ENCODE measurements around the gene LMTK2.

LMTK2 gene

GRCh38 chr7:98106647-98107312, at the start of gene LMTK2:
TSS of gene LMTK2 (plus strand) at chr7:98106862. CDS start at chr7:98107178, 316 bp downstream.
- peak; percentile 94 for DNase-seq (ENCODE audit: low read depth)

- no peak for DNase-seq (ENCODE audit: low read depth)
Observed at GRCh38 chr7:98057157-98057556, 49.5 kb upstream of the LMTK2 start.

DNA sequence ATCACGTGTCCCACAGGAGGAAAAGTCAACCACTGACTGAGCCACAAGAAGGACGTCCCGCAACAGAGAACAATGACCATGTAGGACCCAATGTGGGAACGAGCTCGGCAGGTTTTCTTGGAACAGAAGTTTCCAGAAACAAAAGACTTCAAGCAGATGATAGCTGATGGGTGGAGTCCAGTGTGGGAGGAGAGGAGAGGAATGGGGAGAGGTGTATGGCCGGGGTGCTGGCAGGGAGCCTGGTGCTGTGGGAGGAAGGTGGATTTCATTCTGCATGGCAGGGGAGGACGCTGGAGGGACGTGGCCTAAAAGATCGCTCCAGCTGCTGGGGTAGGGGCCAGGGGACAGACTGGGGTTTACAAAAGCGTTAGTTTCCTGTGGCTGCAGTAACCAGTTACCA, 48.5 kb upstream of the LMTK2 start:
- no peak for DNase-seq (ENCODE audit: low read depth)

- DNase-seq (ENCODE audit: low read depth), result no peak
Observed at GRCh38 chr7:98064233-98064632, 42.4 kb upstream of the LMTK2 start.

- DNase-seq (ENCODE audit: low read depth), result no peak
Observed at GRCh38 chr7:98066208-98066607, 40.5 kb upstream of the LMTK2 start.

- DNase-seq (ENCODE audit: low read depth), result no peak
Observed at GRCh38 chr7:98066934-98067507, 39.6 kb upstream of the LMTK2 start.

DNA sequence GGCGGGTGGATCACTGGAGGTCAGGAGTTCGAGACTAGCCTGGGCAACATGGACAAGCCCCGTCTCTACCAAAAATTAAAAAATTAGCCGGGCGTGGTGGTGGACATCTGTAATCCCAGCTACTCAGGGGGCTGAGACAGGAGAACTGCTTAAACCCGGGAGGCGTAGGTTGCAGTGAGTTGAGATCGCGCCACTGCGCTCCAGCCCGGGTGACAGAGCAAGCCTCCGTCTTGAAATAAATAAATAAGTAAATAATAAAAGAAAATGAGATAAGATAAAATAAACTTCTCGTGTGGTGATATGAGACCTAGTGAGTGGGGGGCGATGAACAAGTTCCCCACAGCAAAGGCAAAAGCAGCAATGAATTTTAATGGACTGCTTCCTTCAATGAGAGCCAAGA, 33.6 kb upstream of the LMTK2 start:
- no peak for DNase-seq (ENCODE audit: low read depth)

GRCh38 chr7:98075801-98076200, 30.9 kb upstream of the LMTK2 start:
- no peak for DNase-seq (ENCODE audit: low read depth)

GRCh38 chr7:98077762-98078161, 28.9 kb upstream of the LMTK2 start:
- no peak for DNase-seq (ENCODE audit: low read depth)

DNA sequence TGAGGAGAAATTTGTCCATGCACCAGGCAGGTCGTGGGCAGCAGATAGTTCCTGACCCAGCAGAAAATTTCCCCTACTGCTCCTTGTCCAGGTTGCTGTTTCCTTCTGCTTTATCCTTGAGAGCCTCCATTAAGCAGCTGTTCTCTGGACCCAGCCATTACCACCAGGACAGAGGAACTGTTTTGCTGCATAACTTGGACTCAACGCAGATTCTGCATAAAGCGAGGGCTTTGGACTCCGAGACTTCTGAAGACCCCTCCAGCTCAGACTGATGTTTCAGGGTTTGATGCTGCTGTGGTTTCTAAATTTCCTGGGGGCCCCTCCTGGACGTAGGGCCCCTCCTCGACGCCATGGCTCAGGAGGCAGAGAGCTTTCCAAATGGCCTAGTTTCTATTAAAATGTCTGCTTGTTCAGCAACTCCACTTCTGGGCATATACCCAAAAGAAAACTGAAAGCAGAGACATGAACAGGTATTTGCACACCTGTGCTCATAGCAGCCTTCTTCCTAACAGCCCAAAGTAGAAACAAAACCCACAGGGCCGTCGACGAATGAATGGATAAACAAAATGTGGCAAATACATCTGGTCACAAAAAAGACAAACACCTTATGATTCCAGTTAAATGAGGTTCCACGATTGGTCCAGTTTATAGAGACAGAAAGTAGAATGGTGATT, 28.3 kb upstream of the LMTK2 start:
- DNase-seq (ENCODE audit: low read depth), result no peak

- DNase-seq (ENCODE audit: low read depth), result no peak
Observed at GRCh38 chr7:98079891-98080648, 26.6 kb upstream of the LMTK2 start.

DNA sequence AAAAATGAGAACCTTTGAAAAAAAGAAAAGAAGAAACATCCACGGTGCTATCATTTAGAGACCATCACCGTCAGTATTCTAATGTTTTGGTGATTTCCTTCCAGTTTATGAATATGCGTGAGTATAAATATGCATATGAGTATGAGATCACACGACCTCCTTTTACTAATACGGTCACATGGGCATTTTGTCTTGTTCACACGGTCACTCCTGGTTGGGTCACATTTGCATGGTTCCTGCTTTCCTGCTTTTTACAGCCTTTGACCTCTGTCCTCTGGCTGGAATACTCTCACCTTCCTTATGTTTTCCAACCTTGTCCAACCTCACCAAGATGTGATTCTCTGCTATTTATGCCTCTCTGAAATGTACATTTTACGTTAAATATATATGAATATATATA, 25.3 kb upstream of the LMTK2 start:
- DNase-seq (ENCODE audit: low read depth), result no peak

GRCh38 chr7:98084631-98085030, 22.0 kb upstream of the LMTK2 start:
- DNase-seq (ENCODE audit: low read depth), result no peak

DNA sequence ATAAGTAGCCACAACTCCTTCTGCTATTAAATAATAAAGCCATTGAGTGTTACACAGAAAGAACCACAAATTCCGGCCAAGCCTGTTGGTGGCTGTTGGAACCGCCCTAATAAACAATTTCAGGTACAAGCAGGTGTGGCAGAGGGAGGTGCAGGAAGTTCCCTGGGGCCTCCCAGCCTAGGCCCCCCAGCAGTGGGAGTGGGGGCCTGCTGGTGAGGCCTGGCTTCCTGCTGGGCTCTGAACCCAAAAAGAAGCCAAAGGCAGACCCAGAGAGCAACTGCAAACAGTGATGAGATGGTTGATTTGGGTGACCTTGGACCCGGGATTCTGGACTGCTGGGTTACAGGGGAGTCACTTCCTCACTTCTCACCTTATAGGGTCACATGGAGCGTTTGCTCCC, 21.0 kb upstream of the LMTK2 start:
- no peak for DNase-seq (ENCODE audit: low read depth)

DNA sequence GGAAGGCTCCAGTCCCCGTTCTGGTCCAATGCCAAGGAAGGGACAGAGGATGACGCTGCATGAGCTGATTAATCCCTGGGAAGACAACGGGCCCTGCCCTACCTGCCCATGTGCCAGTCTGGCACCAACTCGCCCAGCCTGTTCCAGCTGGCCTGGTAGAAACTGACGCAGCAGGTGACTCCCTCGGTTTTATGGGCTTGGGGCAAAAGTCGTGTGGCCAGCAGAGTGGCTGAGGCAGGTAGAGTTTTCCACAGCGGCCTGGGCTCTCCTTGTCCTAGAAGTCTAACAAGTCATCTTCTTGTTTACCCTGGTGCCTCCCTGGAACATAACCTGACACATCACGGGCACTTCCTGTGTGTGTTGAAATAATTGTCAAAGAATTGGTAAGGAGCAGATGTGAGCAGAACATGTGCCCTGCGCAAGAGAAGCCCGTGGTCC, 20.4 kb upstream of the LMTK2 start:
- DNase-seq (ENCODE audit: low read depth), result no peak

GRCh38 chr7:98088109-98088508, 18.6 kb upstream of the LMTK2 start:
- DNase-seq (ENCODE audit: low read depth), result no peak

DNA sequence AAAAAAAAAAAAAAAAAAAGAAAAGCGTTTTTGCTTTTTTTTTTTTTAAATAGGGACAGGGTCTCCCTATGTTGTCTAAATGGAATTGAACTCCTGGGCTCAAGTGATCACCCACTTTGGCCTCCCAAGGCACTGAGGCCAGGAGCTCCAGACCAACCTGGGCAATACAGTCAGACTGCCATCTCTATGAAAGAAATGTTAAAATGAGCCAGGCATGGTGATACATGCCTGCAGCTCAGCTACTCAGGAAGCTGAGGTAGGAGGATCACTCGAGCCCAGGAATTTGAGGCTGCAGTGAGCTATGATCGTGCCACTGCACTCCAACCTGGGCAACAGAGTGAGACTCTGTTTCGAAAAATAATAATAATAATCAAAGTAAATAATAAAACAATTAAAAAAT, 16.5 kb upstream of the LMTK2 start:
- no peak for DNase-seq (ENCODE audit: low read depth)

- no peak for DNase-seq (ENCODE audit: low read depth)
Observed at GRCh38 chr7:98091061-98091460, 15.6 kb upstream of the LMTK2 start.

GRCh38 chr7:98091523-98091922, 15.1 kb upstream of the LMTK2 start:
- no peak for DNase-seq (ENCODE audit: low read depth)

DNA sequence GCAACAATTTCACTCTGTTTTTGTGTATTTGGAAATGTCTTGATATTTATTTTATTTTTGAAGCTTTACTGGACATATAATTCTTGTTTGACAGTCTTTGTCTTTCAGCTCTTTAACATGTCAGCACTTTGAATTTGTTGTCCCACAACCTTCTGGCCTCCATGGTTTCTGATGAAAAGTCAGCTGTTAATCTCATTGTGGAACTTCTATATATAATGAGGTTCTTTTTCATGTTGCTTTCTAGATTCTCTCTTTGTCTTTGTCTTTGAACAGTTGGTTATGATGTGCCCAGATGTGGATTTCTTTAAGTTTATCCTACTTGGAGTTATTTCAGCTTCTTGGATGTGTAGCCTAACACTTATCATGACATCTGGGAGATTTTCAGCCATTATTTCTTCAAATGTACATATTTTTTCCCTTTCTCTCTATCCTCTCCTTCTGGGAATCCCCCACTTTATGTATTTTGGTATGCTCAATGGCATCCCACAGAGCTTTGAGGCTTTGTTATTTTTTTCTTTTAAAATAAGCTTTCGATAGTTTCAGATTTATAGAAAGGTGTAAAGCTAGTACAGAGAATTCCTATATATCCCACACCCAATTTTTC, 9.5 kb upstream of the LMTK2 start:
- no peak for DNase-seq (ENCODE audit: low read depth)

DNA sequence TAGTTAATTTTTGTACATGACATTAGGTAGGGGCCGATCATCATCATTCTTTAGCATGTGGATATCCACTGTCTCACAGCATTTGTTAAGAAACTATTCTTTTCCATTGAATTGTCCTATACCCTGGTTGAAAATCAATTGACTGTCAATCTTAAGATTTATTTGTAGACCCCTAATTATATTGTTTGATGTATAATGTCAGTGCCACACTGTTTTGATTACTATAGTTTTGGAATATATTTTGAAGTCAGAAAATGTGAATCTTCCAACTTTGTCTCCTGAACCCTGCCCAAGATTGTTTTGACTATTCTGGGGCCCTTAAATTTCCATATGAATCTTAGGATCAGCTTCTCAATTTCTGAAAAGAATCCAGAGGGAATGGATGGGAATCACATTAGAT, 6.6 kb upstream of the LMTK2 start:
- no peak for DNase-seq (ENCODE audit: low read depth)

- no peak for DNase-seq (ENCODE audit: low read depth)
Observed at GRCh38 chr7:98102170-98102569, 4.5 kb upstream of the LMTK2 start.

Data from activated T-cell treated with anti-CD3 and anti-CD28 coated beads for 48 hours (primary cell).